ENCODE data around the gene TSPAN9. TPM values are rescaled to one million over a fixed set of nuclear protein-coding genes. Genes with fewer than 3 reads are reported as not detected.

Gene TSPAN9
- total RNA-seq, 2 donors from 2014 or later, result 0.58 to 1.2 TPM

- Mint-ChIP-seq H3K27ac (no peak overlapping the region), H3K4me1 (ENCODE audit: low read depth) (peaks cover 5% of the 10 kb centered on the region), H3K9me3 (no peaks in the 10 kb centered on the region), H3K36me3 (ENCODE audit: insufficient read depth in 2 of 2) (no peaks in the 10 kb centered on the region), H3K27me3 (ENCODE audit: low read depth) (peaks cover 7% of the 10 kb centered on the region), H3K4me3 (no peak overlapping the region)
- no peak for DNase-seq
- no peak for ATAC-seq (replicated peaks in 1 of 2)
Observed at GRCh38 chr12:3250034-3250433, 172.9 kb downstream of the TSPAN9 start.

GRCh38 chr12:3250576-3250975, 173.4 kb downstream of the TSPAN9 start:
- peaks cover 7% of the 10 kb centered on the region for H3K27me3 Mint-ChIP-seq (ENCODE audit: low read depth)
- peaks cover 5% of the 10 kb centered on the region for H3K4me1 Mint-ChIP-seq (ENCODE audit: low read depth)
- no peak overlapping the region for H3K27ac Mint-ChIP-seq
- H3K9me3 Mint-ChIP-seq, result no peaks in the 10 kb centered on the region
- DNase-seq, result no peak
- no peak for ATAC-seq (replicated peaks in 1 of 2)
- H3K36me3 Mint-ChIP-seq (ENCODE audit: insufficient read depth in 2 of 2), result no peaks in the 10 kb centered on the region
- no peak overlapping the region for H3K4me3 Mint-ChIP-seq

- Mint-ChIP-seq H3K36me3 (ENCODE audit: insufficient read depth in 2 of 2) (no peaks in the 10 kb centered on the region), H3K27ac (no peak overlapping the region), H3K4me1 (ENCODE audit: low read depth) (peaks cover 5% of the 10 kb centered on the region), H3K4me3 (no peak overlapping the region), H3K9me3 (no peaks in the 10 kb centered on the region), H3K27me3 (ENCODE audit: low read depth) (peaks cover 7% of the 10 kb centered on the region)
- ATAC-seq (replicated peaks in 1 of 2) (no peak), DNase-seq (no peak)
Observed at GRCh38 chr12:3251067-3251466, 173.9 kb downstream of the TSPAN9 start.

- Mint-ChIP-seq H3K9me3 (no peaks in the 10 kb centered on the region), H3K27ac (no peak overlapping the region), H3K36me3 (ENCODE audit: insufficient read depth in 2 of 2) (no peaks in the 10 kb centered on the region), H3K4me3 (no peak overlapping the region), H3K27me3 (ENCODE audit: low read depth) (peaks cover 7% of the 10 kb centered on the region), H3K4me1 (ENCODE audit: low read depth) (peaks cover 5% of the 10 kb centered on the region)
- no peak for DNase-seq
- ATAC-seq (replicated peaks in 1 of 2), result no peak
Observed at GRCh38 chr12:3251691-3252090, 174.5 kb downstream of the TSPAN9 start.

GRCh38 chr12:3252450-3252891, 175.3 kb downstream of the TSPAN9 start:
- H3K9me3 Mint-ChIP-seq, result no peaks in the 10 kb centered on the region
- ATAC-seq (replicated peaks in 1 of 2) (no peak), DNase-seq (no peak)
- no peak overlapping the region for H3K4me3 Mint-ChIP-seq
- peaks cover 5% of the 10 kb centered on the region for H3K4me1 Mint-ChIP-seq (ENCODE audit: low read depth)
- peaks cover 7% of the 10 kb centered on the region for H3K27me3 Mint-ChIP-seq (ENCODE audit: low read depth)
- H3K36me3 Mint-ChIP-seq (ENCODE audit: insufficient read depth in 2 of 2), result no peaks in the 10 kb centered on the region
- H3K27ac Mint-ChIP-seq, result no peak overlapping the region

- no peak overlapping the region for H3K4me3 Mint-ChIP-seq
- peaks cover 5% of the 10 kb centered on the region for H3K4me1 Mint-ChIP-seq (ENCODE audit: low read depth)
- no peak overlapping the region for H3K27ac Mint-ChIP-seq
- DNase-seq (no peak), ATAC-seq (replicated peaks in 1 of 2) (no peak)
- H3K27me3 Mint-ChIP-seq (ENCODE audit: low read depth), result peaks cover 7% of the 10 kb centered on the region
- no peaks in the 10 kb centered on the region for H3K36me3 Mint-ChIP-seq (ENCODE audit: insufficient read depth in 2 of 2)
- H3K9me3 Mint-ChIP-seq, result no peaks in the 10 kb centered on the region
Observed at GRCh38 chr12:3253682-3254275, 176.6 kb downstream of the TSPAN9 start.

- DNase-seq (no peak), ATAC-seq (replicated peaks in 1 of 2) (no peak)
- no peaks in the 10 kb centered on the region for H3K36me3 Mint-ChIP-seq (ENCODE audit: insufficient read depth in 2 of 2)
- H3K27ac Mint-ChIP-seq, result no peak overlapping the region
- H3K27me3 Mint-ChIP-seq (ENCODE audit: low read depth), result no peaks in the 10 kb centered on the region
- no peak overlapping the region for H3K4me3 Mint-ChIP-seq
- H3K4me1 Mint-ChIP-seq (ENCODE audit: low read depth), result no peaks in the 10 kb centered on the region
- H3K9me3 Mint-ChIP-seq, result no peaks in the 10 kb centered on the region
Observed at GRCh38 chr12:3255057-3255456, 177.9 kb downstream of the TSPAN9 start.

- Mint-ChIP-seq H3K27ac (no peak overlapping the region), H3K9me3 (no peaks in the 10 kb centered on the region), H3K4me1 (ENCODE audit: low read depth) (no peaks in the 10 kb centered on the region), H3K36me3 (ENCODE audit: insufficient read depth in 2 of 2) (no peaks in the 10 kb centered on the region), H3K4me3 (no peak overlapping the region), H3K27me3 (ENCODE audit: low read depth) (no peaks in the 10 kb centered on the region)
- ATAC-seq (replicated peaks in 1 of 2), result no peak
- no peak for DNase-seq
Observed at GRCh38 chr12:3256103-3256631, 179.0 kb downstream of the TSPAN9 start.

GRCh38 chr12:3257411-3257810, 180.2 kb downstream of the TSPAN9 start:
- Mint-ChIP-seq H3K27ac (no peak overlapping the region), H3K4me3 (no peak overlapping the region), H3K9me3 (no peaks in the 10 kb centered on the region), H3K27me3 (ENCODE audit: low read depth) (no peaks in the 10 kb centered on the region), H3K36me3 (ENCODE audit: insufficient read depth in 2 of 2) (no peaks in the 10 kb centered on the region), H3K4me1 (ENCODE audit: low read depth) (no peaks in the 10 kb centered on the region)
- DNase-seq (no peak), ATAC-seq (replicated peaks in 1 of 2) (no peak)

GRCh38 chr12:3259973-3260372, 182.8 kb downstream of the TSPAN9 start:
- no peak for ATAC-seq (replicated peaks in 1 of 2)
- Mint-ChIP-seq H3K9me3 (no peaks in the 10 kb centered on the region), H3K4me3 (no peak overlapping the region), H3K4me1 (ENCODE audit: low read depth) (no peaks in the 10 kb centered on the region), H3K27me3 (ENCODE audit: low read depth) (no peaks in the 10 kb centered on the region), H3K27ac (no peak overlapping the region), H3K36me3 (ENCODE audit: insufficient read depth in 2 of 2) (no peaks in the 10 kb centered on the region)
- DNase-seq, result no peak

- H3K9me3 Mint-ChIP-seq, result no peaks in the 10 kb centered on the region
- no peak for ATAC-seq (replicated peaks in 1 of 2)
- no peaks in the 10 kb centered on the region for H3K27me3 Mint-ChIP-seq (ENCODE audit: low read depth)
- H3K4me3 Mint-ChIP-seq, result no peak overlapping the region
- H3K4me1 Mint-ChIP-seq (ENCODE audit: low read depth), result no peaks in the 10 kb centered on the region
- no peak overlapping the region for H3K27ac Mint-ChIP-seq
- H3K36me3 Mint-ChIP-seq (ENCODE audit: insufficient read depth in 2 of 2), result no peaks in the 10 kb centered on the region
- no peak for DNase-seq
Observed at GRCh38 chr12:3261782-3262359, 184.7 kb downstream of the TSPAN9 start.

- no peaks in the 10 kb centered on the region for H3K36me3 Mint-ChIP-seq (ENCODE audit: insufficient read depth in 2 of 2)
- no peak overlapping the region for H3K4me3 Mint-ChIP-seq
- no peaks in the 10 kb centered on the region for H3K9me3 Mint-ChIP-seq
- no peaks in the 10 kb centered on the region for H3K4me1 Mint-ChIP-seq (ENCODE audit: low read depth)
- H3K27ac Mint-ChIP-seq, result no peak overlapping the region
- H3K27me3 Mint-ChIP-seq (ENCODE audit: low read depth), result no peaks in the 10 kb centered on the region
- no peak for ATAC-seq (replicated peaks in 1 of 2)
- no peak for DNase-seq
Observed at GRCh38 chr12:3262470-3262869, 185.3 kb downstream of the TSPAN9 start.

GRCh38 chr12:3263282-3263681, 186.1 kb downstream of the TSPAN9 start:
- Mint-ChIP-seq H3K27ac (no peak overlapping the region), H3K36me3 (ENCODE audit: insufficient read depth in 2 of 2) (no peaks in the 10 kb centered on the region), H3K4me3 (no peak overlapping the region), H3K9me3 (no peaks in the 10 kb centered on the region), H3K4me1 (ENCODE audit: low read depth) (no peaks in the 10 kb centered on the region), H3K27me3 (ENCODE audit: low read depth) (no peaks in the 10 kb centered on the region)
- ATAC-seq (replicated peaks in 1 of 2), result no peak
- no peak for DNase-seq

Data from activated T-cell treated with anti-CD3 and anti-CD28 coated beads, Interleukin-2, amount 50 U/mL, for 72 hours (primary cell).